D721Med (cell line): Measurements from ENCODE around the gene LILRB2.
"Not testable (repeated sequence)": the region's sequence is repeated elsewhere in the genome, so short reads cannot be mapped to it uniquely, and the experiment has no call there.

Experiments used
- DNase-seq: peaks from one replicate; pipeline ENCODE4 v3.0.0; 2011; ENCODE audit warnings: low spot score; ENCODE audit not compliant: insufficient read length
- FAIRE-seq: peaks from 2 replicates; lab custom pipeline; 2011; peaks lifted over from hg19 to GRCh38; lab: Jason Lieb, UNC
- CTCF ChIP-seq: IDR thresholded peaks from 2 replicates; pipeline ENCODE4 v1.5.1; 2012; ENCODE audit warnings: mild to moderate bottlenecking, control low read depth; ENCODE audit not compliant: insufficient read depth; ENCODE audit errors: missing control alignments

LILRB2 gene

DNA sequence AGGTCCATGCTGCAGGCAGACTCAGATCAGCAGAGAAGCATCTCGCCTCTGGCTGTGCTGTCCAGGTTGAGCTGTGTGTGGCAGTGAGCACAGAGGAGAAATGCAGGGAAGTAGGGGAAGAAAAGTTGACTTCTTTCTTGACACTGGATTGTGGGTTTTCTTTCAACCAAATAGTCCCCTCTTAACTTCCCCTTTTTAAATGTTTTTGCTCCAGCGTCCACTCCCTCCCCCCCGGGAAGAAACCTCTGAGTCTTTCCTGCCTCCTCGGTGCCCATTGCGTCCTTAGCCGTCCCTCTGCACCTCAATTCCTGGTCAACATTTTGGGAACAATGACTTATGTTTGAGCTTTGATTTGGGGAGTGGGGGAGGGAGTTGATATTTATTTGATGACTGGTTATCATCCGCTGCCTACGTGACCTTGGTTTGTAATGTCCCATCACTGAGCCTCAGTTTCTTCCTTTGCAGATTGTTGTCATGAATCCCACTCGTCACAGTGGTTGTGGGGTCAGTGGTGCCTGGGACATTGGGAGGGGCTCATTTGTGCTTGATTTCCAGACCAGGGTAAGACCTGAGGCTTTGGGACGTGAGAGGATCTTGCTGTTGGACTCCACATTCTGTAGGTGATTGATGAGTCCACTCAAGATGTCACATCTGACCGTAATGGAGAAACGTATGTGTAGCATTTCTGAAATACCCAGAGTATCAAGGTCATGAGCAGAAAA lies at the start of gene LILRB2:
Gene LILRB2, minus strand, starts transcription at position 104 of the 722 bp plus-strand sequence. CDS start 614 bp downstream, outside the sequence.
- FAIRE-seq: no peak
- no peak for TF ChIP-seq CTCF

GRCh38 chr19:54329476-54330165 lies 48.7 kb upstream of the LILRB2 start:
- DNase-seq (no peak), FAIRE-seq (no peak)
- TF ChIP-seq CTCF: no peak

More for the DNA sequence above, at the start of gene LILRB2:
- DNase-seq: no peak

GRCh38 chr19:54328781-54329180 lies 47.9 kb upstream of the LILRB2 start:
- FAIRE-seq, DNase-seq: not testable (repeated sequence)

DNA sequence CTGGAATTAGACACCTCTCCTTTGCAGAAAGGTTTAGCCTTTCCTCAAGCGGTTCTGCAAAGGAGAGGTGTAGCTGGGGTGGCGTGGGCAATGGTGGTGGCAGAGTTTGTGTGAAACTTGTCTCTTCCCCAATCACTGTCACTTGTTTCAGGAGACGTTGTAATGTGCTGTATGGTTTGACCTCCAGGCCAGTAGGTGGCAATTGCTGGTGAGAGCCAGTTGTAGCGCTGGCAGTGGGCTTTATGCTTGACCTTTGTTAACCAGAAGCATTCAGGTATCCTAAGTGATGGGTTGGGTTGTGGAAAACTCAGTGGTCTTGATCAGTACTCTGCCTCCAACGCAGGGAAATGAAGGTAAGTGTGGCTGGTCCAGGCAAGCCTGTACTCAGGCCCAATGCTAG lies 44.7 kb upstream of the LILRB2 start:
- DNase-seq (no peak), FAIRE-seq (no peak)
- TF ChIP-seq CTCF: no peak

DNA sequence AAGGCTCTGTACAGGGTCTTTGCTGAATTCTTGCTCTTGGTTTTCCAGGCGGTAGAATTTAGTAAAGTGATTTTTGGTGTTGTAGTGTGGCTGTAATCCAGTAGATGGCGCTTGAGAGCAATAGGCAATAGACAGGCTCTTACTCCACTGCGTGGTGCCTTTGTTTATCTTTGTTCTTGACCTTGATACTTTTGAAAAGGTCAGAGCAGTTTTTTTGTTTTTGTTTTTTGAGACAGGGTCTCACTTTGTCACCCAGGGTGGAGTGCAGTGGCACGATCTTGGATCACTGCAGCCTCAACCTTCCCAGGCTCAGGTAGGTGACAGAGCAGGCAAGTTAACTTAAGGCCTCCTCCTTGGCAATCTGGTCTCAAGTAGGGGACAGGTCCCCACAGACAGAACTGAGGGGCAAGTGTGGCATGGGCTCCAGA lies 44.3 kb upstream of the LILRB2 start:
- peak; percentile 71 for TF ChIP-seq CTCF
- DNase-seq (no peak), FAIRE-seq (no peak)

DNA sequence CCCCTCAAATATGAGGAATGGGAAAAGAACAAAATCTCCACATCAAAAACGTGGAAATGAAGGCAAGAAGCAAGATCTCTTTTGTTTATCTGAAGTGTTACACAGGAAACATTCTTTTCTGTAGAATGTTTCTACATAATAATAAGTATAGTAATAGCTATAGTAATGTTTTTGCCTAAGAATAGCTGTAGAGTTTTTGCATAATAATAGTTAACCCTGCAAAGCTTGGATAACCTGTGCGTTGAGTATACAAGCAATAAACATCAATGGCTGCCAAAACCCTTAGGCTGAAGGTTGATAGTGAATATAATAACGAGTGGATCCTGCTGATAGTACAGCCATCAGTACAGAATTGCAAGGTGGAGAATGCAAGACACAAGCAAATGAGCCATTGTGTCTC lies 43.2 kb upstream of the LILRB2 start:
- FAIRE-seq (no peak), DNase-seq (no peak)
- TF ChIP-seq CTCF: no peak

DNA sequence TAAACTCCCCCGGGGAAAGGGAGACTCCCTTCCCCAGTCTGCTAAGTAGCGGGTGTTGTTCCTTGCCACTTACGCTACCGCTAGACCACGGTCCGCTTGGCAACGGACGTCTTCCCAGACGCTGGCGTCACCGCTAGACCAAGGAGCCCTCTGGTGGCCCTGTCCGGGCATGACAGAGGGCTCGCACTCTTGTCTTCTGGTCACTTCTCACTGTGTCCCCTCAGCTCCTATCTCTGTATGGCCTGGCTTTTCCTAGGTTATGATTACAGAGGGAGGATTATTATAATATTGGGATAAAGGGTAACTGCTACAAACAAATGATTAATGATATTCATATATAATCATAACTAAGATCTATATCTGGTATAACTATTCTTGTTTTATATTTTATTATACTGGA lies 42.0 kb upstream of the LILRB2 start:
- DNase-seq, FAIRE-seq: not testable (repeated sequence)

GRCh38 chr19:54322295-54322694 lies 41.4 kb upstream of the LILRB2 start:
- FAIRE-seq: not testable (repeated sequence)

More at GRCh38 chr19:54322295-54322694, 41.4 kb upstream of the LILRB2 start:
- DNase-seq: not testable (repeated sequence)
